RWPE2 (cell line): ENCODE results near the gene LRIT2.
"Not testable (repeated sequence)": the region's sequence is repeated elsewhere in the genome, so short reads cannot be mapped to it uniquely, and the experiment has no call there.

ENCODE experiments used
- ATAC-seq: fragments of 200-7000 bp; cut with Tn5 transposase; 3 replicates; pipeline ENCODE4 v1.9.1; 2021; ENCODE audit warnings: low read depth
- DNase-seq: peaks from one replicate; pipeline ENCODE4 v3.0.0-alpha.2; 2020; ENCODE audit warnings: low spot score
- H3K27ac ChIP-seq: fragments of 450-650 bp; 2 replicates; pipeline ENCODE4 v1.5.1; 2017; ENCODE audit warnings: mild to moderate bottlenecking; ENCODE audit not compliant: poor library complexity, severe bottlenecking
- H3K27me3 ChIP-seq: fragments of 250-450 bp; sonication (Bioruptor Pico); 2 replicates; pipeline ENCODE4 v1.5.1; 2021; ENCODE audit warnings: mild to moderate bottlenecking, moderate library complexity; ENCODE audit not compliant: insufficient read depth, poor library complexity, severe bottlenecking
- H3K36me3 ChIP-seq: fragments of 250-450 bp; sonication (Bioruptor Pico); 2 replicates; pipeline ENCODE4 v1.5.1; 2020; ENCODE audit warnings: low read depth, mild to moderate bottlenecking, moderate library complexity
- H3K4me1 ChIP-seq: fragments of 250-450 bp; sonication (Bioruptor Pico); 2 replicates; pipeline ENCODE4 v1.5.1; 2021; ENCODE audit warnings: mild to moderate bottlenecking, moderate library complexity; ENCODE audit not compliant: insufficient read depth, poor library complexity, severe bottlenecking
- H3K4me3 ChIP-seq: fragments of 250-450 bp; sonication (Bioruptor Pico); 2 replicates; pipeline ENCODE4 v1.5.1; 2021; ENCODE audit warnings: mild to moderate bottlenecking, moderate library complexity; ENCODE audit not compliant: severe bottlenecking
- H3K9me3 ChIP-seq: fragments of 250-450 bp; sonication (Bioruptor Pico); 2 replicates; pipeline ENCODE4 v1.5.1; 2021; ENCODE audit warnings: mild to moderate bottlenecking, moderate library complexity; ENCODE audit not compliant: severe bottlenecking
- CTCF ChIP-seq: fragments of 450-650 bp; IDR thresholded peaks from one replicate; pipeline ENCODE4 v1.5.1; 2017; ENCODE audit warnings: mild to moderate bottlenecking, moderate library complexity; ENCODE audit not compliant: poor library complexity, severe bottlenecking

Gene LRIT2

GRCh38 chr10:84185526-84186175 is 39.7 kb downstream of the LRIT2 start:
- H3K4me1 ChIP-seq, result no peaks in the 10 kb centered on the region
- no peaks in the 10 kb centered on the region for H3K9me3 ChIP-seq
- no peaks in the 10 kb centered on the region for H3K27me3 ChIP-seq
- ATAC-seq (no peak), DNase-seq (no peak)
- H3K27ac ChIP-seq, result no peak overlapping the region
- no peaks in the 10 kb centered on the region for H3K36me3 ChIP-seq
- no peak overlapping the region for H3K4me3 ChIP-seq
- TF ChIP-seq CTCF, result no peak

GRCh38 chr10:84184517-84184916 is 40.8 kb downstream of the LRIT2 start:
- no peaks in the 10 kb centered on the region for H3K27me3 ChIP-seq
- DNase-seq, result no peak
- H3K36me3 ChIP-seq, result no peaks in the 10 kb centered on the region
- H3K4me1 ChIP-seq, result peaks cover 5% of the 10 kb centered on the region
- no peak overlapping the region for H3K27ac ChIP-seq
- no peak; the same call in 2 of the 3 replicates for ATAC-seq
- H3K9me3 ChIP-seq, result no peaks in the 10 kb centered on the region
- no peak overlapping the region for H3K4me3 ChIP-seq
- TF ChIP-seq CTCF, result no peak

GRCh38 chr10:84181631-84182030 is 43.7 kb downstream of the LRIT2 start:
- DNase-seq, result no peak
- H3K27me3 ChIP-seq, result no peaks in the 10 kb centered on the region

GRCh38 chr10:84180386-84180785 is 45.0 kb downstream of the LRIT2 start:
- H3K9me3 ChIP-seq, result not testable (repeated sequence)

More at GRCh38 chr10:84181631-84182030, 43.7 kb downstream of the LRIT2 start:
- no peak overlapping the region for H3K4me3 ChIP-seq
- H3K4me1 ChIP-seq, result peaks cover 17% of the 10 kb centered on the region
- no peaks in the 10 kb centered on the region for H3K36me3 ChIP-seq
- H3K27ac ChIP-seq, result no peak overlapping the region
- no peaks in the 10 kb centered on the region for H3K9me3 ChIP-seq
- no peak for ATAC-seq
- no peak for TF ChIP-seq CTCF

GRCh38 chr10:84179059-84179710 is 46.2 kb downstream of the LRIT2 start:
- Histone ChIP-seq H3K4me1 (peaks cover 17% of the 10 kb centered on the region), H3K9me3 (no peaks in the 10 kb centered on the region), H3K4me3 (no peak overlapping the region), H3K27me3 (no peaks in the 10 kb centered on the region), H3K27ac (peak overlapping the region; percentile 67), H3K36me3 (no peaks in the 10 kb centered on the region)
- TF ChIP-seq CTCF, result no peak
- peak; percentile 95 for ATAC-seq
- peak; percentile 97 for DNase-seq

More at GRCh38 chr10:84180386-84180785, 45.0 kb downstream of the LRIT2 start:
- not testable (repeated sequence) for H3K4me3 ChIP-seq, DNase-seq, H3K27me3 ChIP-seq, H3K36me3 ChIP-seq, ATAC-seq
- H3K4me1 ChIP-seq, result peaks cover 17% of the 10 kb centered on the region
- peak overlapping the region; percentile 67 for H3K27ac ChIP-seq
